Measurements from ENCODE around the gene RSPO1. TPM values are rescaled to one million over a fixed set of nuclear protein-coding genes. Genes with fewer than 3 reads are reported as not detected.

RSPO1 gene
- total RNA-seq, 1 experiment from 2014 or later = not detected

GRCh38 chr1:37631036-37631435, 3.7 kb downstream of the RSPO1 start:
- DNase-seq (ENCODE audit: low read depth, low spot score) = no peak
- in situ Hi-C loops (cut with HindIII; ENCODE audit: low pct_unique_long_range_greater_than_20kb, low sequenced_read_pairs) = no loop called here

- no peak for DNase-seq (ENCODE audit: low read depth, low spot score)
- in situ Hi-C loops (cut with HindIII; ENCODE audit: low pct_unique_long_range_greater_than_20kb, low sequenced_read_pairs) = no loop called here
These were observed 4.2 kb downstream of the RSPO1 start for GRCh38 chr1:37630426-37631028.

GRCh38 chr1:37629726-37630425, 4.8 kb downstream of the RSPO1 start:
- DNase-seq (ENCODE audit: low read depth, low spot score) = no peak

GRCh38 chr1:37629008-37629407, 5.7 kb downstream of the RSPO1 start:
- in situ Hi-C loops (cut with HindIII; ENCODE audit: low pct_unique_long_range_greater_than_20kb, low sequenced_read_pairs) = no loop called here
- no peak for DNase-seq (ENCODE audit: low read depth, low spot score)

More at GRCh38 chr1:37629726-37630425, 4.8 kb downstream of the RSPO1 start:
- in situ Hi-C loops (cut with HindIII; ENCODE audit: low pct_unique_long_range_greater_than_20kb, low sequenced_read_pairs) = no loop called here

- no peak for DNase-seq (ENCODE audit: low read depth, low spot score)
- in situ Hi-C loops (cut with HindIII; ENCODE audit: low pct_unique_long_range_greater_than_20kb, low sequenced_read_pairs) = no loop called here
These were observed 6.6 kb downstream of the RSPO1 start for GRCh38 chr1:37628026-37628556.

GRCh38 chr1:37622131-37622530, 12.6 kb downstream of the RSPO1 start:
- in situ Hi-C loops (cut with HindIII; ENCODE audit: low pct_unique_long_range_greater_than_20kb, low sequenced_read_pairs) = no loop called here
- no peak for DNase-seq (ENCODE audit: low read depth, low spot score)

GRCh38 chr1:37621326-37621870, 13.3 kb downstream of the RSPO1 start:
- in situ Hi-C loops (cut with HindIII; ENCODE audit: low pct_unique_long_range_greater_than_20kb, low sequenced_read_pairs) = no loop called here
- DNase-seq (ENCODE audit: low read depth, low spot score) = peak; percentile 5

- in situ Hi-C loops (cut with HindIII; ENCODE audit: low pct_unique_long_range_greater_than_20kb, low sequenced_read_pairs) = no loop called here
- peak; percentile 4 for DNase-seq (ENCODE audit: low read depth, low spot score)
These were observed 14.0 kb downstream of the RSPO1 start for GRCh38 chr1:37620707-37621106.

- in situ Hi-C loops (cut with HindIII; ENCODE audit: low pct_unique_long_range_greater_than_20kb, low sequenced_read_pairs) = no loop called here
- no peak for DNase-seq (ENCODE audit: low read depth, low spot score)
These were observed 18.4 kb downstream of the RSPO1 start for GRCh38 chr1:37616330-37616729.

- no peak for DNase-seq (ENCODE audit: low read depth, low spot score)
- in situ Hi-C loops (cut with HindIII; ENCODE audit: low pct_unique_long_range_greater_than_20kb, low sequenced_read_pairs) = no loop called here
These were observed 20.6 kb downstream of the RSPO1 start for GRCh38 chr1:37614105-37614504.

- DNase-seq (ENCODE audit: low read depth, low spot score) = no peak
- in situ Hi-C loops (cut with HindIII; ENCODE audit: low pct_unique_long_range_greater_than_20kb, low sequenced_read_pairs) = no loop called here
These were observed 22.5 kb downstream of the RSPO1 start for GRCh38 chr1:37612186-37612585.

- DNase-seq (ENCODE audit: low read depth, low spot score) = no peak
- in situ Hi-C loops (cut with HindIII; ENCODE audit: low pct_unique_long_range_greater_than_20kb, low sequenced_read_pairs) = no loop called here
These were observed 24.7 kb downstream of the RSPO1 start for GRCh38 chr1:37609994-37610393.

- DNase-seq (ENCODE audit: low read depth, low spot score) = no peak
- in situ Hi-C loops (cut with HindIII; ENCODE audit: low pct_unique_long_range_greater_than_20kb, low sequenced_read_pairs) = no loop called here
These were observed 25.7 kb downstream of the RSPO1 start for GRCh38 chr1:37609002-37609401.

GRCh38 chr1:37606481-37607263, 28.0 kb downstream of the RSPO1 start:
- no peak for DNase-seq (ENCODE audit: low read depth, low spot score)
- in situ Hi-C loops (cut with HindIII; ENCODE audit: low pct_unique_long_range_greater_than_20kb, low sequenced_read_pairs) = no loop called here

- in situ Hi-C loops (cut with HindIII; ENCODE audit: low pct_unique_long_range_greater_than_20kb, low sequenced_read_pairs) = no loop called here
- no peak for DNase-seq (ENCODE audit: low read depth, low spot score)
These were observed 28.8 kb downstream of the RSPO1 start for GRCh38 chr1:37605806-37606474.

- in situ Hi-C loops (cut with HindIII; ENCODE audit: low pct_unique_long_range_greater_than_20kb, low sequenced_read_pairs) = no loop called here
- DNase-seq (ENCODE audit: low read depth, low spot score) = no peak
These were observed 29.5 kb downstream of the RSPO1 start for GRCh38 chr1:37605061-37605650.

Measured in SK-MEL-5 (cell line).